Measurements from ENCODE around the gene SLFN12.

SLFN12 gene

DNA sequence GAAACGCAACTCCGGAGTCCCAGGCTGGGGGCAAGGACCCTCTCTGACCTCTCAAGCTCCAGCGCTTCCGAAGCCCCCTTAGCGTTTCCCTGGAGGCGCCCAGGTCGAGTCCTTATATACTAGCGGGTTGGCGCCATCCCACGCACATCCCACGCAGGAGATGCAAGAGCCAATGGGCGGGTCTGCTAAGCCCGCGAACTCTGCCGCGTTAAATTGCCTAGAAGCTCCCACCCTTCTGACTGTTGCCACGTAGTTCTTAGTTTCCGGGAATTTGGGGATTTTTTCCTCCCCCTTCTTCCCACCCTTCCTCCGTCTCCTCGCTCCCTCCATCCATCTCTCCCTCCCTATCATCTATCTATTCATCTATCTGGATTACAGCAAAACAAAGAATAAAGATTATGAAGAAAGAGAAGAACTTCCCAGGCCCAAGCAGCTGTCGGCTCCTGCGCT, 58.7 kb downstream of the SLFN12 start, which contains the start of gene SLFN11 (continued):
- TF ChIP-seq ZNF518A (tag by site-specific recombination; conservative IDR thresholded peaks at IDR 0.05; ENCODE audit: low read depth) (no peak), ZNF174 (tag by site-specific recombination; IDR thresholded peaks at IDR 0.05) (no peak), GLI2 (tag by site-specific recombination; IDR thresholded peaks at IDR 0.05; ENCODE audit: borderline replicate concordance, low read depth) (no peak), ZNF416 (tag by site-specific recombination; IDR thresholded peaks at IDR 0.05) (no peak), ZBTB20 (tag by site-specific recombination; IDR thresholded peaks at IDR 0.05) (peak; percentile 78), ZNF426 (tag by site-specific recombination; IDR thresholded peaks at IDR 0.05) (no peak), ZFP3 (tag by site-specific recombination; IDR thresholded peaks at IDR 0.05; ENCODE audit: low read depth) (no peak), ZNF292 (tag by site-specific recombination; IDR thresholded peaks at IDR 0.05; ENCODE audit: borderline replicate concordance, low read depth) (no peak), HIC1 (tag by site-specific recombination; IDR thresholded peaks at IDR 0.05) (no peak), ZNF175 (tag by site-specific recombination; IDR thresholded peaks at IDR 0.05) (no peak), ZNF211 (tag by site-specific recombination; IDR thresholded peaks at IDR 0.05; ENCODE audit: low read depth) (no peak), ZSCAN23 (tag by site-specific recombination; IDR thresholded peaks at IDR 0.05) (0 out of 2 replicates have a peak, but pooled peaks have one; percentile 1), ZNF398 (tag by site-specific recombination; IDR thresholded peaks at IDR 0.05) (peak; percentile 88), IKZF3 (tag by site-specific recombination; IDR thresholded peaks at IDR 0.05) (peak; percentile 97), ZNF280D (tag by site-specific recombination; IDR thresholded peaks at IDR 0.05) (no peak), YY1 (tag by site-specific recombination; IDR thresholded peaks at IDR 0.05) (no peak), ZNF16 (tag by site-specific recombination; IDR thresholded peaks at IDR 0.05; ENCODE audit: low read depth) (no peak), GLI4 (tag by site-specific recombination; IDR thresholded peaks at IDR 0.05) (no peak), ZNF112 (tag by site-specific recombination; IDR thresholded peaks at IDR 0.05) (no peak), ZBTB17 (tag by site-specific recombination; IDR thresholded peaks at IDR 0.05) (no peak; the same call in 1 of the 2 replicates), MEIS1 (CRISPR knock-in tag; IDR thresholded peaks at IDR 0.05; ENCODE audit: borderline replicate concordance) (no peak), ZNF561 (tag by site-specific recombination; IDR thresholded peaks at IDR 0.05; ENCODE audit: borderline replicate concordance) (peak; percentile 91)
- TF ChIP-seq, protein P1, sequence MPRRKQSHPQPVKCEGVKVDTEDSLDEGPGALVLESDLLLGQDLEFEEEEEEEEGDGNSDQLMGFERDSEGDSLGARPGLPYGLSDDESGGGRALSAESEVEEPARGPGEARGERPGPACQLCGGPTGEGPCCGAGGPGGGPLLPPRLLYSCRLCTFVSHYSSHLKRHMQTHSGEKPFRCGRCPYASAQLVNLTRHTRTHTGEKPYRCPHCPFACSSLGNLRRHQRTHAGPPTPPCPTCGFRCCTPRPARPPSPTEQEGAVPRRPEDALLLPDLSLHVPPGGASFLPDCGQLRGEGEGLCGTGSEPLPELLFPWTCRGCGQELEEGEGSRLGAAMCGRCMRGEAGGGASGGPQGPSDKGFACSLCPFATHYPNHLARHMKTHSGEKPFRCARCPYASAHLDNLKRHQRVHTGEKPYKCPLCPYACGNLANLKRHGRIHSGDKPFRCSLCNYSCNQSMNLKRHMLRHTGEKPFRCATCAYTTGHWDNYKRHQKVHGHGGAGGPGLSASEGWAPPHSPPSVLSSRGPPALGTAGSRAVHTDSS (tag by site-specific recombination; IDR thresholded peaks at IDR 0.05) = no peak
- TF ChIP-seq, protein P2, sequence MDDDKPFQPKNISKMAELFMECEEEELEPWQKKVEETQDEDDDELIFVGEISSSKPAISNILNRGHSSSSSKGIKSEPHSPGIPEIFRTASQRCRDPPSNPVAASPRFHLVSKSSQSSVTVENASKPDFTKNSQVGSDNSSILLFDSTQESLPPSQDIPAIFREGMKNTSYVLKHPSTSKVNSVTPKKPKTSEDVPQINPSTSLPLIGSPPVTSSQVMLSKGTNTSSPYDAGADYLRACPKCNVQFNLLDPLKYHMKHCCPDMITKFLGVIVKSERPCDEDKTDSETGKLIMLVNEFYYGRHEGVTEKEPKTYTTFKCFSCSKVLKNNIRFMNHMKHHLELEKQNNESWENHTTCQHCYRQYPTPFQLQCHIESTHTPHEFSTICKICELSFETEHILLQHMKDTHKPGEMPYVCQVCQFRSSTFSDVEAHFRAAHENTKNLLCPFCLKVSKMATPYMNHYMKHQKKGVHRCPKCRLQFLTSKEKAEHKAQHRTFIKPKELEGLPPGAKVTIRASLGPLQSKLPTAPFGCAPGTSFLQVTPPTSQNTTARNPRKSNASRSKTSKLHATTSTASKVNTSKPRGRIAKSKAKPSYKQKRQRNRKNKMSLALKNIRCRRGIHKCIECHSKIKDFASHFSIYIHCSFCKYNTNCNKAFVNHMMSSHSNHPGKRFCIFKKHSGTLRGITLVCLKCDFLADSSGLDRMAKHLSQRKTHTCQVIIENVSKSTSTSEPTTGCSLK (tag by site-specific recombination; IDR thresholded peaks at IDR 0.05) = no peak
